ENCODE results near the gene TCF15. TPM values are rescaled to one million over a fixed set of nuclear protein-coding genes. Genes with fewer than 3 reads are reported as not detected.
"Not testable (repeated sequence)": the region's sequence is repeated elsewhere in the genome, so short reads cannot be mapped to it uniquely, and the experiment has no call there.

Gene TCF15
- total RNA-seq, 4 donors from 2014 or later: 3.0 to 6.6 (median 4.5) TPM; not detected in 1

DNA sequence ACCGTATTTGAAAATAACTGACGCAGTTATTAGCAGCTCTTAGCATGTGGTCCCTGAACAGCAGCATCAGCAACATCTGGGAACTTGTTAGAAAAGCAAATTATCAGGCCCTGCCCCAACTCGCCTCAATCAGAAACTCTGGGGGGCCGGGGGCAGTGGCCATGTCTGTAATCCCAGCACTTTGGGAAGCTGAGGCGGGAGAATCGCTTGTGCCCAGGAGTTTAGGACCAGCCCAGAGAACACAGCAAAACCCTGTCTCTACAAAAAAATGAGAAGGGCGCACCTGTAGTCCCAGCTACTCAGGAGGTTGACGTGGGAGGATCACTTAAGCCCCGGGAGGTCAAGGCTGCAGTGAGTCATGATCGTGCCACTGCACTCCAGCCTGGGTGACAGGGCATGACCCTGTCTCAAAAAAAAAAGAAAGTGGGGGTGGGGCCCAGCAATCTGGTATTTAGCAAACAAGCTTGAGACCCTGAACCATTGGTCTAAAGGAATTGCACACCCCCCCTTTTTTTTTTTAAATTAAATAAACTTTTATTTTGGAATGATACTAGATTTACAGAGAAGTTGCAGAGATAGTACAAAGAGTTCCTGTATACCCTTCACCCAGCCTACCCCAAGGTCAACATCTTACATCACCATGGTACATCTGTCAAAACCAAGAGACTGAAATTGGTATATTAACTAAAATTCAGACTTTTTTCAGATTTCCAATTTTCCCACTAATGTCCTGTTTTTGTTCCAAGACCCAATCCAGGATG is 36.2 kb upstream of the TCF15 start:
- ATAC-seq: no peak
- Histone ChIP-seq H3K27me3 (peaks cover 18% of the 10 kb centered on the region), H3K36me3 (peaks cover 0 to 47% of the 10 kb centered on the region in 2 donors), H3K27ac (no peak overlapping the region), H3K4me3 (no peak overlapping the region), H3K9me3 (peaks cover 0 to 14% (median 0%) of the 10 kb centered on the region in 3 donors), H3K4me1 (peaks cover 0 to 25% (median 5%) of the 10 kb centered on the region in 3 donors)
- TF ChIP-seq POLR2AphosphoS5 (IDR thresholded peaks at IDR 0.05) (no peak), EP300 (IDR thresholded peaks at IDR 0.05) (no peak), POLR2A (IDR thresholded peaks at IDR 0.05) (no peak)
- WGBS, 2 donors (ENCODE audit: low coverage in 1 of 2): 46 to 74% methylated on average over 3 to 9 of the region's 10 CpGs

DNA sequence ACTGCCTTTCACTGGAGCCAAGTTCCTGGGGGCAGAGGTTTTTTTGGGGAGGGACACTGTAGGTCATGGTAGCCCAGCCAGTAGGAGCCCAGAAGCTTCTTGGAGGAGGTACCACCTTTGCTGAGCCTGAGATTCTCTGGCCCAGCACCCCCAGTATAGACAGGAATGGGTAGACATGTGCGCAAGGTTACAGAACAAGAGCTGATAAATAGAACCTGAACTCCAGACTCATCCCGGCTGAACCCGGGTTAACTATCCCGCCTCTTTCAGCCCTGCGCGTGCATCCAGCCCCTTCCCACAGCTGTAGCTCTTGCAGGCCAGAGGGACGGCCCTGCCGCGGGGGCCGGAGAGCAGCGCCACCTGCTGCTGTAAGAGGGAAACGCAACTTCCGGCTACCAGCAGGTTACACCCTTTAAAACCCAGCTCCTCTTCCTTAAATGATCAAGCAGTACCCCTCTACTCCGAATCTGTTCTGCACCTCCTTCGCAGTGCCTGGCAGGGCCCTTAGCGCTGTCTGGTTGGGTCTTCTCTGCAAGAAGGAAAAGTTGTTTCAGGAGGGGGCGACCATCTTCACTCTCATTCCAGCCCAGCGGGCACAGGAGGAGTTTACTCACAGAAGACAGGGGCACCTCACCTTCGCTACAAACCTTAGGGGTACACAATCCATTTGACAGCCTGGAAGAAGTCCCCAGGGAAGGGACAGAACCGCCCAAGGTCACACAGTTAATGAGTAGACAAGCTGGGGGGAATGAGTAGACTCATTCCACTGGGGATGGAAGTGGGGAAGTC is 35.4 kb upstream of the TCF15 start:
- peak; percentile 73 for ATAC-seq
- Histone ChIP-seq H3K4me1 (peaks cover 0 to 21% (median 5%) of the 10 kb centered on the region in 3 donors), H3K4me3 (no peak overlapping the region), H3K27me3 (peaks cover 21% of the 10 kb centered on the region), H3K9me3 (peaks cover 0 to 14% (median 0%) of the 10 kb centered on the region in 3 donors), H3K36me3 (peaks cover 0 to 42% of the 10 kb centered on the region in 2 donors), H3K27ac (no peak overlapping the region)
- 14 to 15% methylated on average over 4 to 5 of the region's 20 CpGs for WGBS, 2 donors (ENCODE audit: low coverage in 1 of 2)
- peak in 3 of 4 experiments; percentile 71 to 88 (median 82) for TF ChIP-seq CTCF (IDR thresholded peaks at IDR 0.05)
- TF ChIP-seq POLR2AphosphoS5 (IDR thresholded peaks at IDR 0.05): no peak

DNA sequence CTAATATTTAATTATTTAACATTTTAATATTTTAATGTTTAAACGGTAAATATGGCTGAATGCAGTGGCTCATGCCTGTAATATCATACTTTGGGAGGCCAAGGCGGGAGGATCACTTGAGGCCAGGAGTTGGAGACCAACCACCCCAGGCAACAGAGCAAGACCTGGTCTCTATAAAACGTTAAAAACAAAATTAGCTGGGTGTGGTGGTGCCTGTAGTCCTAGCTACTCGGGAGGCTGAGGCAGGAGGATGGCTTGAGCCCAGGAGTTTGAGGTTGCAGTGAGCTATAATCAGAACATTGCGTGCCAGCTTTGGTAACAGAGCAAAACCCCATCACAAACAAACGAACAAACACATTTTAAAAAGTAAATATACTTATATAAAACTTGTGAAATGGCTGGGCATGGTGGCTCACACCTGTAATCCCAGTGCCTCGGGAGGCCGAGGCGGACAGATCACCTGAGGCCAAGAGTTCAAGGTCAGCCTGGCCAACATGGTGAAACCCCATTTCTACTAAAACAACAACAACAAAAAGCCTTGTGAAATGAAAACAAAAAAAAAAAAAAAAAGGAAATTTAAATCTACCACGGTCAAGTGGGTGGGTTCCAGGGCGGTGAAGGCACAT is 34.7 kb upstream of the TCF15 start:
- no peak for TF ChIP-seq EP300 (IDR thresholded peaks at IDR 0.05)
- TF ChIP-seq POLR2A (IDR thresholded peaks at IDR 0.05): no peak
- peaks cover 0 to 21% (median 5%) of the 10 kb centered on the region in 3 donors for H3K4me1 ChIP-seq
- no peak overlapping the region for H3K27ac ChIP-seq
- WGBS, 2 donors (ENCODE audit: low coverage in 1 of 2): 77 to 85% methylated on average over 5 to 10 of the region's 11 CpGs
- ATAC-seq: no peak
- peaks cover 24% of the 10 kb centered on the region for H3K27me3 ChIP-seq
- H3K4me3 ChIP-seq: no peak overlapping the region
- H3K36me3 ChIP-seq: peaks cover 0 to 35% of the 10 kb centered on the region in 2 donors
- peaks cover 0 to 14% (median 0%) of the 10 kb centered on the region in 3 donors for H3K9me3 ChIP-seq

DNA sequence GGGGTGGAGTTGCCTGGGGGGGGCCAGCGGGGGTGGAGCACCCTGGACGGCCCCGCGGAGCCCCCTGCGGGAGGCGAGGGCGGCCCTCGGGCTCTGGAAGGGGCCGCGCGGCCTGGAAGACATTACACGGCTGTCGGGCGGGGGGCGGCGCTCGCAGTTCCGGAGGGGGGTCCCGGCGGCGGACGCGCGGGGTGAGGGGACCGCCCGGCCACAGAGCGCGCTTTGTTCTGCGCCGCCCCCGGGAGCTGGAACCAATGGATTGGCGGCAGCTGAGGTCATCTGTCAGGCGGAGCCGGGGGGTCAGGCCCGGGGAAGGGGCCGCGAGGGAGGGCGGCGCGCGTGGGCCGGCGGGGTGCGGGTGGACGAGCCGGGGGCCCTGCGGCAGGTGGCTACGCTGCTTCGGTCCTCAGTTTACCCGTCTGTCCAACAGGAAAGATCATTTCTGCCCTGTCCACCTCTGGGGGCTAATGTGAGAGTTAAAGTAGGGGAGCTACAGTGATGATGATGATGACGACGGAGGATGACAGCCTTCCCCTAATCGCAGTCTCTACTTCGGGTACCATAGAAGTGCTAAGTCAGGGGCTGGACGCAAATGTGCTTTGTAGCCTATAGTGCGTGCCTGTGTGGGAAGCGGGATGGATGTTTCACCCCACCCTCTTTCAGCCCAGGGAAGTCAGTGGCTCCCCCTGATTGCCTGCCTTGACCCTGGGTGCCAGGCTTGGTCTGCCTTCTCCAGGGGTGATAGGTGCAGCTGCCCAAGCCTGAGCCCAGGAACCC is 32.5 kb upstream of the TCF15 start:
- no peak for TF ChIP-seq CTCF (IDR thresholded peaks at IDR 0.05)
- TF ChIP-seq EP300 (IDR thresholded peaks at IDR 0.05): no peak
- no peak for TF ChIP-seq POLR2AphosphoS5 (IDR thresholded peaks at IDR 0.05)
- TF ChIP-seq POLR2A (IDR thresholded peaks at IDR 0.05): no peak
- peaks cover 24% of the 10 kb centered on the region for H3K27me3 ChIP-seq
- H3K9me3 ChIP-seq: peaks cover 0 to 3% (median 0%) of the 10 kb centered on the region in 3 donors
- H3K27ac ChIP-seq: peak overlapping the region in 3 of 4 donors; percentile 54 to 59 (median 54)
- H3K4me3 ChIP-seq: peak overlapping the region; percentile 2 to 51
- WGBS, 2 donors (ENCODE audit: low coverage in 1 of 2): 12% methylated on average over 6 of the region's 57 CpGs; no CpG with 5 or more reads in 1 of the 2 donors
- no peak for ATAC-seq
- H3K4me1 ChIP-seq: peaks cover 0 to 21% (median 5%) of the 10 kb centered on the region in 3 donors
- peaks cover 0 to 13% of the 10 kb centered on the region in 2 donors for H3K36me3 ChIP-seq

GRCh38 chr20:642013-642397 is 31.9 kb upstream of the TCF15 start:
- no CpG with 5 or more reads among the region's 13 CpGs for WGBS, 2 donors (ENCODE audit: low coverage in 1 of 2)
- H3K4me3 ChIP-seq: peak overlapping the region in 1 of 2 donors; percentile 51
- H3K27me3 ChIP-seq: peaks cover 29% of the 10 kb centered on the region
- peak overlapping the region in 2 of 4 donors; percentile 54 to 59 for H3K27ac ChIP-seq
- not testable (repeated sequence) for H3K9me3 ChIP-seq, ATAC-seq, H3K36me3 ChIP-seq
- H3K4me1 ChIP-seq: peaks cover 0 to 21% (median 5%) of the 10 kb centered on the region in 3 donors
